ENCODE data around the gene FBN1.

DNA sequence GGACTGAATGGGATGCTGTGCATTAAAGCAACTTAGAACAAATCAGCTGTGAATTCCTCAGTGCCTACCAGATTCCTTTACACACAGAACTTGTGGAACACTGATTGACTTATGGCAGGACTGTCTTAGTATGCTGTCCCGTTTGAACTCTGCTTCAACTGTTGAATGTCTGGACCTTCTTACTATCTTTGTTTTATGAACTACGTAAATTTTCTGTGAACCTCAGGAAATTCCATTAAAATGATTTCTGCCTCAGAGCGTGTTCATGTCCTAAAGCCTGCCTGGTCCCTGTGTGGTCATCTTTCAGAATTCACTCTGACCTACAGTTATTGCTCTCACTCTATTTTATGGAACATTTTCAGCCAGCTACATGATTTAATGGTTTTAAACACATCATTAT lies 29.4 kb upstream of the FBN1 start:
- TF ChIP-seq, protein P1, sequence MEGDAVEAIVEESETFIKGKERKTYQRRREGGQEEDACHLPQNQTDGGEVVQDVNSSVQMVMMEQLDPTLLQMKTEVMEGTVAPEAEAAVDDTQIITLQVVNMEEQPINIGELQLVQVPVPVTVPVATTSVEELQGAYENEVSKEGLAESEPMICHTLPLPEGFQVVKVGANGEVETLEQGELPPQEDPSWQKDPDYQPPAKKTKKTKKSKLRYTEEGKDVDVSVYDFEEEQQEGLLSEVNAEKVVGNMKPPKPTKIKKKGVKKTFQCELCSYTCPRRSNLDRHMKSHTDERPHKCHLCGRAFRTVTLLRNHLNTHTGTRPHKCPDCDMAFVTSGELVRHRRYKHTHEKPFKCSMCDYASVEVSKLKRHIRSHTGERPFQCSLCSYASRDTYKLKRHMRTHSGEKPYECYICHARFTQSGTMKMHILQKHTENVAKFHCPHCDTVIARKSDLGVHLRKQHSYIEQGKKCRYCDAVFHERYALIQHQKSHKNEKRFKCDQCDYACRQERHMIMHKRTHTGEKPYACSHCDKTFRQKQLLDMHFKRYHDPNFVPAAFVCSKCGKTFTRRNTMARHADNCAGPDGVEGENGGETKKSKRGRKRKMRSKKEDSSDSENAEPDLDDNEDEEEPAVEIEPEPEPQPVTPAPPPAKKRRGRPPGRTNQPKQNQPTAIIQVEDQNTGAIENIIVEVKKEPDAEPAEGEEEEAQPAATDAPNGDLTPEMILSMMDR (IDR thresholded peaks at IDR 0.05; ENCODE audit: low read depth, low read length): no peak
- TF ChIP-seq EZH2phosphoT487 (IDR thresholded peaks at IDR 0.05; ENCODE audit: low read depth): no peak
